Mesenchymal stem cell (in vitro differentiated cells and primary cell): ENCODE results near the gene GNAZ.

Experiments used
- DNase-seq: peaks from one replicate; pipeline ENCODE4 v3.0.0-alpha.2; 2013
- H2AFZ ChIP-seq: one replicate; pipeline ENCODE4 v1.6.1; 2013; ENCODE audit warnings: low read depth, mild to moderate bottlenecking, control low read depth, inconsistent platforms, low read length, moderate library complexity
- H2AK5ac ChIP-seq: 2 replicates; pipeline ENCODE4 v1.6.1; 2013; ENCODE audit warnings: low read length, moderate library complexity, mild to moderate bottlenecking, inconsistent platforms; ENCODE audit not compliant: severe bottlenecking
- H2BK120ac ChIP-seq: one replicate; pipeline ENCODE4 v1.6.1; 2013; ENCODE audit warnings: low read depth, mild to moderate bottlenecking, inconsistent platforms, low read length, moderate library complexity
- H2BK12ac ChIP-seq, 2 experiments: one replicate each; pipeline ENCODE4 v1.6.1; 2013; ENCODE audit warnings: inconsistent platforms in 2 of 2, low read length in 2 of 2, mild to moderate bottlenecking in 2 of 2, moderate library complexity in 2 of 2, control low read depth in 1 of 2
- H2BK15ac ChIP-seq: one replicate; pipeline ENCODE4 v1.6.1; 2013; ENCODE audit warnings: mild to moderate bottlenecking, low read depth, inconsistent platforms; ENCODE audit not compliant: poor library complexity, severe bottlenecking
- H2BK5ac ChIP-seq: 2 replicates; pipeline ENCODE4 v1.6.1; 2013; ENCODE audit warnings: low read depth, mild to moderate bottlenecking, low read length, control low read depth, inconsistent platforms; ENCODE audit not compliant: poor library complexity, severe bottlenecking
- H3K14ac ChIP-seq, 2 experiments: one replicate each; pipeline ENCODE4 v1.6.1; 2013; ENCODE audit warnings: inconsistent platforms in 2 of 2, low read length in 2 of 2, control low read depth in 1 of 2, mild to moderate bottlenecking in 1 of 2, moderate library complexity in 1 of 2
- H3K18ac ChIP-seq, 2 experiments: one replicate each; pipeline ENCODE4 v1.6.1; 2013; ENCODE audit warnings: inconsistent platforms in 2 of 2, low read length in 2 of 2, control low read depth in 1 of 2, low read depth in 1 of 2, mild to moderate bottlenecking in 1 of 2
- H3K23ac ChIP-seq, 2 experiments: one replicate each; pipeline ENCODE4 v1.6.1; 2013; ENCODE audit warnings: inconsistent platforms in 2 of 2, low read length in 2 of 2, mild to moderate bottlenecking in 2 of 2, moderate library complexity in 2 of 2, control low read depth in 1 of 2
- H3K27ac ChIP-seq: 2 replicates; pipeline ENCODE4 v1.5.1; 2013; ENCODE audit warnings: mild to moderate bottlenecking, moderate library complexity, low read length, control low read depth, inconsistent platforms; ENCODE audit not compliant: poor library complexity, severe bottlenecking
- H3K27me3 ChIP-seq, 2 experiments: 2 replicates each; pipeline versions ENCODE4 v1.6.1 to v1.7.0; 2013; ENCODE audit warnings: low read length in 2 of 2, mild to moderate bottlenecking in 2 of 2, moderate library complexity in 2 of 2, control low read depth in 1 of 2, inconsistent platforms in 1 of 2; ENCODE audit not compliant: control insufficient read depth in 1 of 2, insufficient read depth in 1 of 2
- H3K36me3 ChIP-seq, 2 experiments: 2 replicates each; pipeline versions ENCODE4 v1.6.1 to v1.7.0; 2013; ENCODE audit warnings: low read length in 2 of 2, control low read depth in 1 of 2, inconsistent platforms in 1 of 2, low read depth in 1 of 2, mild to moderate bottlenecking in 1 of 2; ENCODE audit not compliant: insufficient read depth in 2 of 2, control insufficient read depth in 1 of 2
- H3K4ac ChIP-seq, 2 experiments: one replicate each; pipeline ENCODE4 v1.6.1; 2013; ENCODE audit warnings: inconsistent platforms in 2 of 2, low read length in 2 of 2, mild to moderate bottlenecking in 2 of 2, moderate library complexity in 2 of 2, control low read depth in 1 of 2, low read depth in 1 of 2
- H3K4me1 ChIP-seq: 2 replicates; pipeline ENCODE4 v1.6.1; 2013; ENCODE audit warnings: low read depth, low read length, control low read depth; ENCODE audit not compliant: control insufficient read depth, insufficient read depth
- H3K4me2 ChIP-seq: 2 replicates; pipeline ENCODE4 v1.6.1; 2013; ENCODE audit warnings: low read length, mild to moderate bottlenecking, inconsistent platforms; ENCODE audit not compliant: poor library complexity, severe bottlenecking
- H3K4me3 ChIP-seq, 2 experiments: 2 replicates each; pipeline versions ENCODE4 v1.5.1 to v1.7.0; 2013; ENCODE audit warnings: low read length in 2 of 2, mild to moderate bottlenecking in 2 of 2, control low read depth in 1 of 2, low read depth in 1 of 2; ENCODE audit not compliant: insufficient read depth in 1 of 2
- H3K79me1 ChIP-seq: replicated peaks from 2 replicates; pipeline ENCODE4 v1.6.1; 2013; ENCODE audit warnings: mild to moderate bottlenecking, control low read depth, low read length, inconsistent platforms; ENCODE audit not compliant: poor library complexity, severe bottlenecking
- H3K9ac ChIP-seq: 2 replicates; pipeline ENCODE4 v1.7.0; 2013; ENCODE audit warnings: mild to moderate bottlenecking, low read length, moderate library complexity
- H3K9me3 ChIP-seq: 2 replicates; pipeline ENCODE4 v1.7.0; 2013; ENCODE audit warnings: mild to moderate bottlenecking, low read length; ENCODE audit not compliant: control insufficient read depth
- H4K8ac ChIP-seq: one replicate; pipeline ENCODE4 v1.6.1; 2013; ENCODE audit warnings: inconsistent platforms, mild to moderate bottlenecking, low read length, moderate library complexity
- H4K91ac ChIP-seq: one replicate; pipeline ENCODE4 v1.6.1; 2013; ENCODE audit warnings: mild to moderate bottlenecking, low read length, inconsistent platforms
- whole genome bisulfite sequencing: methylation state at CpG from one replicate; pipeline ENCODE4 v1.1.7; 2013; ENCODE audit warnings: mixed read lengths; 5-methylcytosine and 5-hydroxymethylcytosine counted together

GNAZ gene

DNA sequence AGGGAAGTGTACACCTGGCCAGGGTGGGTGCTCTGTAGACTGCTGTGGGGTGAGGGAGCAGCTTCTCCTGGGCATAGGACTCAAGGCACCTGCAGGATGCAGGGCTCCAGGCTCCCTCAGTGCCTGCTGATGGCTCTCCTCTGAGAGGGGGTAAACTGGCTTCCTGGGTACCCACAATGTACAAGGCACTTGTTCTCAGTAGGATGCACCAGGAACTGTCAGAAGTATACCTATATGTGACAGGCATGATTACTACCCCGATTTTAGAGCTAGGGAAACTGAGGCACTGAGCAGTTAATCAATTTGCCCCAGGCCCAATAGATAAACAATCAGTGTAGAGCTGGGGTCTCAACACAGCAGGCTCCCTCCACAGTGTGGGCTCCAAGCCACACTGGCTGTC, 31.4 kb upstream of the GNAZ start:
- DNase-seq: no peak
- H3K23ac ChIP-seq: no peak overlapping the region
- no peaks in the 10 kb centered on the region for H3K36me3 ChIP-seq
- H2BK15ac ChIP-seq: no peak overlapping the region
- no peak overlapping the region for H2BK120ac ChIP-seq
- no peak overlapping the region for H3K4ac ChIP-seq
- H3K27ac ChIP-seq: no peak overlapping the region
- no peak overlapping the region for H3K4me3 ChIP-seq
- WGBS: 27% methylated on average over 1 of the region's 1 CpG
- no peak overlapping the region for H3K4me2 ChIP-seq
- no peaks in the 10 kb centered on the region for H3K4me1 ChIP-seq
- no peaks in the 10 kb centered on the region for H3K79me1 ChIP-seq
- no peak overlapping the region for H2BK5ac ChIP-seq
- H2AK5ac ChIP-seq: no peak overlapping the region
- no peak overlapping the region for H3K18ac ChIP-seq
- H2AFZ ChIP-seq: no peak overlapping the region
- H3K9ac ChIP-seq: no peak overlapping the region
- H4K91ac ChIP-seq: no peak overlapping the region
- no peak overlapping the region for H3K14ac ChIP-seq
- H3K27me3 ChIP-seq: peaks cover 0 to 11% of the 10 kb centered on the region in 2 experiments
- no peak overlapping the region for H2BK12ac ChIP-seq
- no peaks in the 10 kb centered on the region for H3K9me3 ChIP-seq
- no peak overlapping the region for H4K8ac ChIP-seq

DNA sequence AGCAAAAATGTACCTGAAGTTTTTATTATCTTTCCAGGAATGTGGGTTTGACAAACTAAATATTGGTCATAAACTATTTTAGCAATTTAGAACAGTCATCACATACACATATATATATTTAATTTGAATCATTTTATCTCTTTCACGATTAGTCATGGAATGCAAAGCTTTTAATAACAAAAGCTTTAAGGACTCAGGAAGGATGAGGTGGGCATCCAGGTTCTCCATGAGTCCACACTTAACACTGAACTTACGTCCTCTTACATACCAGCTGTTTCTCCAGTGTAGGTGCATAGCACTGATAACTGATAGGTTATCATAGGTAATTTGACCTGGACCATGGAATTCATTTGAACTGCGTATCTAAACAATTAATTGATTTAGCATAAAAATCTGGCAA, 28.1 kb upstream of the GNAZ start:
- peaks cover 0 to 11% of the 10 kb centered on the region in 2 experiments for H3K27me3 ChIP-seq
- H3K27ac ChIP-seq: no peak overlapping the region
- no peak overlapping the region for H3K23ac ChIP-seq
- H4K91ac ChIP-seq: no peak overlapping the region
- no peak overlapping the region for H2AFZ ChIP-seq
- WGBS: 100% methylated on average over 1 of the region's 3 CpGs
- H3K14ac ChIP-seq: no peak overlapping the region
- H3K4me2 ChIP-seq: no peak overlapping the region
- no peak for DNase-seq
- H3K4me3 ChIP-seq: no peak overlapping the region
- H3K18ac ChIP-seq: no peak overlapping the region
- H3K4ac ChIP-seq: no peak overlapping the region
- no peak overlapping the region for H2BK5ac ChIP-seq
- H2AK5ac ChIP-seq: no peak overlapping the region
- no peak overlapping the region for H4K8ac ChIP-seq
- no peaks in the 10 kb centered on the region for H3K79me1 ChIP-seq
- no peaks in the 10 kb centered on the region for H3K4me1 ChIP-seq
- no peak overlapping the region for H2BK12ac ChIP-seq
- H2BK15ac ChIP-seq: no peak overlapping the region
- H3K9ac ChIP-seq: no peak overlapping the region
- H2BK120ac ChIP-seq: no peak overlapping the region
- H3K9me3 ChIP-seq: no peaks in the 10 kb centered on the region
- H3K36me3 ChIP-seq: no peaks in the 10 kb centered on the region

DNA sequence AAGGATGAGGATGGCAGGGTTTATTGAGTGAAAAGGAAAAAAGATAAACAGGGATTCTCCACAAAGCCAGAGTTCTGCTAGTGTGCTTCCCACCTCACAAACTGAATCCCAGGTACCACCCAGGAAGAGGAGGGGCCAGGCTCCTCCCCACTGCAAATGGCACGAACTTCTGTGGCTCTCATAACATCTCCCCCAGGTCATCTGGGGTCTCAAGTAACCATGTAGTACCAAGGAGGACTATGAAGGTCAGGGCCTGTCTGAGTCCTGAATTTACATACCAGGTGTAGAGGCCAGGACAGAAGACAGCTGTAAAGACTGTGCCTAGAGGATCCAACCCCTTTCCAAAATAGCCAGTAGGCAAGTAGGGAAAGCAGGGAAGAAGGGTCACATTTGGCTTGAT, 25.7 kb upstream of the GNAZ start:
- Histone ChIP-seq H3K9ac (no peak overlapping the region), H2BK12ac (no peak overlapping the region), H3K4ac (no peak overlapping the region), H4K91ac (no peak overlapping the region), H3K4me2 (no peak overlapping the region), H3K14ac (no peak overlapping the region), H4K8ac (no peak overlapping the region), H3K79me1 (no peaks in the 10 kb centered on the region), H3K27ac (no peak overlapping the region), H2BK15ac (no peak overlapping the region), H2BK120ac (no peak overlapping the region), H3K4me3 (no peak overlapping the region), H2BK5ac (no peak overlapping the region), H2AFZ (no peak overlapping the region), H3K27me3 (peaks cover 3 to 18% of the 10 kb centered on the region in 2 experiments), H3K36me3 (no peaks in the 10 kb centered on the region), H3K9me3 (no peaks in the 10 kb centered on the region), H2AK5ac (no peak overlapping the region), H3K18ac (no peak overlapping the region), H3K4me1 (no peaks in the 10 kb centered on the region), H3K23ac (no peak overlapping the region)
- no peak for DNase-seq
- no CpG with 5 or more reads among the region's 1 CpG for WGBS

DNA sequence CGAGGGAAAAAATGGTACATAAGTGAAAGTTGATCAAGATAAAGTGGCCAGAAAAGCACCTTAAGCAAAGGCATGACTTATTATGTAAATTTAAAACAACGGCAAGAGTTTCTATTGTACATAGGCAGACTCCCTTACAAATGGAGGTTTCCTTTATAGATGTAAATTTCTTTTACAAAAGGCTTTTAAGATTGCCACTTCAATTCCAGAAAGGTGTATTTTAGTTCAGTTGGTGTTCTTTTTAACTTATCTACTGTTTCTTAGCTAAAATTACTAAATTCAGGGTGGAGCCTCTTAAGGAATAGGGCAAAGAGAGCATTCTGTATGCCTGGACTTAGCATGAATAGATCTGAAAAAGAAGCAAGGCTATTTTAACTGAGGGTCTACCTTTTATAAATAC, 24.9 kb upstream of the GNAZ start:
- H4K91ac ChIP-seq: no peak overlapping the region
- H3K79me1 ChIP-seq: no peaks in the 10 kb centered on the region
- no peak overlapping the region for H3K4me3 ChIP-seq
- H3K27ac ChIP-seq: no peak overlapping the region
- peaks cover 3 to 14% of the 10 kb centered on the region in 2 experiments for H3K27me3 ChIP-seq
- H3K36me3 ChIP-seq: no peaks in the 10 kb centered on the region
- no peak overlapping the region for H2BK120ac ChIP-seq
- no peak overlapping the region for H3K4ac ChIP-seq
- no peaks in the 10 kb centered on the region for H3K4me1 ChIP-seq
- no peak overlapping the region for H3K18ac ChIP-seq
- no peak overlapping the region for H4K8ac ChIP-seq
- DNase-seq: no peak
- WGBS: no CpG with 5 or more reads among the region's 2 CpGs
- no peak overlapping the region for H3K23ac ChIP-seq
- no peak overlapping the region for H2AFZ ChIP-seq
- no peaks in the 10 kb centered on the region for H3K9me3 ChIP-seq
- H3K14ac ChIP-seq: no peak overlapping the region
- no peak overlapping the region for H3K9ac ChIP-seq
- H2BK12ac ChIP-seq: no peak overlapping the region
- no peak overlapping the region for H3K4me2 ChIP-seq
- H2BK15ac ChIP-seq: no peak overlapping the region
- H2BK5ac ChIP-seq: no peak overlapping the region
- H2AK5ac ChIP-seq: no peak overlapping the region
